Mononuclear cell (primary cell): ENCODE data around the gene GAK. TPM values are rescaled to one million over a fixed set of nuclear protein-coding genes. Genes with fewer than 3 reads are reported as not detected.
"Not testable (repeated sequence)": the region's sequence is repeated elsewhere in the genome, so short reads cannot be mapped to it uniquely, and the experiment has no call there.

Experiments
- H3K27me3 ChIP-seq: 2 replicates; pipeline ENCODE4 v1.6.0; 2011; ENCODE audit warnings: low read length, control low read depth; ENCODE audit not compliant: insufficient read depth
- H3K4me1 ChIP-seq: 2 replicates; pipeline ENCODE4 v1.5.1; 2011; ENCODE audit warnings: mild to moderate bottlenecking, low read length, control low read depth; ENCODE audit not compliant: insufficient read depth
- H3K4me3 ChIP-seq: 2 replicates; pipeline ENCODE4 v1.5.1; 2011; ENCODE audit warnings: mild to moderate bottlenecking, low read length, moderate library complexity
- H3K9me3 ChIP-seq: 2 replicates; pipeline ENCODE4 v1.5.1; 2011; ENCODE audit warnings: low read depth, mild to moderate bottlenecking, control low read depth, low read length
- total RNA-seq: library from RNA; depleted of rRNA; stranded (reverse); fragments of >200 nt; gene quantifications from one replicate; pipeline ENCODE4 v1.2.3, GENCODE V29; 2012

Gene GAK
- total RNA-seq, 1 donor: 62.2 TPM

DNA sequence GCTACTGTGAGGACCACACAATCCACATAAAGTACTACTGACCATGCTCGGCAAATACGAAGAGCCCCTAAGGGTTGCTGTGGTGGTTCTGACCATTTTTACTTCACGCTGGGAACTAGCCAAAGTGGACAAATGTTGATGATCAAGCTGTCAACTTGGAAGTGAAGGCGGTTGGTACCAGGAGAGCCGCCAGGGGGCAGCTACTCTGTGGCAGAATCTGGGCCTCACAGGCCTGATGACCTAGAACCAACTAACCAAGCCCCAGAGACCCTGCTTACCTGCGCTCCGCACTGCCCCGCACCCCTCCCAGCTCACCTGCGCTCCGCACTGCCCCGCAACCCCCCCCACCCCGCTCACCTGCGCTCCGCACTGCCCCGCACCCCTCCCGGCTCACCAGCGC, 5.6 kb downstream of the GAK start:
- no peaks in the 10 kb centered on the region for H3K27me3 ChIP-seq
- no peak overlapping the region for H3K4me3 ChIP-seq
- H3K9me3 ChIP-seq: no peaks in the 10 kb centered on the region
- peaks cover 84% of the 10 kb centered on the region for H3K4me1 ChIP-seq

DNA sequence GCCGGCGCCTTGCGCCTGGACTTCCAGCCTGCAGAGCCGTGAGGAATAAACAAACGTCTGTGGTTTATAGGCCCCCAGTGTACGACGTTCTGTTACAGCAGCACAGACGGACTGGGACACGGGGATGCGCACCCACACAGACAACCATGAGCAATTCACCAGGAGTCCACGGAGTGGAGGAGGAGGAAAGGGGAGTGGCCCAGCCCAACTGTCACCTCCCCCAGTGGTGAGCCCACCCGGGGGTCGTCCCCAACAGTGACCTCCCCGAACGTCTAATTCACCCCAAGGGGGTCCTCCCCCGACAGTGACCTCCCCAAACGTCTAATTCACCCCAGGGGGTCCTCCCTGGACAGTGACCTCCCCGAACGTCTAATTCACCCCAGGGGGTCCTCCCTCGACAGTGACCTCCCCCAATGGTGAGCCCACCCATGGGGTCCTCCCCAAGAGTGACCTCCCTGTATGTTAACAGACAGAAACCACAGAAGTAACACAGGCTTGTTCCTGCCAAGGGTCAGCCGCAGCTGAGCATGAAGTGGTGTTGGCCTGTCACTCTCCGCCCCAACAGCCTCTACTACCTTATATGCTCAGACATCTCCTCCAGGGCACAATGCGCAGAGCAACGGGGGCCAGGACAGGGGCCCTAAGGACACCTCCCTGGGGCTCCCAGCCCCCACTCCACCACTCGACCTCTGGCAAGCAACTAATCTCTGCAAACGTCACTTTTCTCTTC, 6.2 kb downstream of the GAK start:
- Histone ChIP-seq H3K9me3 (no peaks in the 10 kb centered on the region), H3K4me3 (no peak overlapping the region), H3K27me3 (no peaks in the 10 kb centered on the region), H3K4me1 (peaks cover 85% of the 10 kb centered on the region)

DNA sequence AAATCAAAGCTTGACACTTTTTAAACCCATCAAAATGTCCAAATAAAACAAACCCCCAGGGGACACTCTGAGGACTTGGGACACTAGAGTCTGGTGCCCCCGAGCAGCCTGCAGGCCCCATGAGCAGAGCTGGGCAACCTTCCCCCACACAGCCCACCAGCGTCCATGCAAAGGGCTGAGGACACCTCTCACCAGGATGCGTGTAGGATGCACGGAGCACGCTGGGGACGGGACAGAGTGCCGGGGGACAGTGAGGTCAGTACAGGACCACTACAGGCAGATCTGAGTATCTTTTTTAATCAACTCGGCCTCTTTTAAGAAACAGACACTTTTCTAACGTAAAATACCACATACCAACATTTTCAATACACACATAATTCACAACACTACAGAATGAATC, 6.9 kb downstream of the GAK start:
- Histone ChIP-seq H3K4me1 (peaks cover 85% of the 10 kb centered on the region), H3K4me3 (no peak overlapping the region)

DNA sequence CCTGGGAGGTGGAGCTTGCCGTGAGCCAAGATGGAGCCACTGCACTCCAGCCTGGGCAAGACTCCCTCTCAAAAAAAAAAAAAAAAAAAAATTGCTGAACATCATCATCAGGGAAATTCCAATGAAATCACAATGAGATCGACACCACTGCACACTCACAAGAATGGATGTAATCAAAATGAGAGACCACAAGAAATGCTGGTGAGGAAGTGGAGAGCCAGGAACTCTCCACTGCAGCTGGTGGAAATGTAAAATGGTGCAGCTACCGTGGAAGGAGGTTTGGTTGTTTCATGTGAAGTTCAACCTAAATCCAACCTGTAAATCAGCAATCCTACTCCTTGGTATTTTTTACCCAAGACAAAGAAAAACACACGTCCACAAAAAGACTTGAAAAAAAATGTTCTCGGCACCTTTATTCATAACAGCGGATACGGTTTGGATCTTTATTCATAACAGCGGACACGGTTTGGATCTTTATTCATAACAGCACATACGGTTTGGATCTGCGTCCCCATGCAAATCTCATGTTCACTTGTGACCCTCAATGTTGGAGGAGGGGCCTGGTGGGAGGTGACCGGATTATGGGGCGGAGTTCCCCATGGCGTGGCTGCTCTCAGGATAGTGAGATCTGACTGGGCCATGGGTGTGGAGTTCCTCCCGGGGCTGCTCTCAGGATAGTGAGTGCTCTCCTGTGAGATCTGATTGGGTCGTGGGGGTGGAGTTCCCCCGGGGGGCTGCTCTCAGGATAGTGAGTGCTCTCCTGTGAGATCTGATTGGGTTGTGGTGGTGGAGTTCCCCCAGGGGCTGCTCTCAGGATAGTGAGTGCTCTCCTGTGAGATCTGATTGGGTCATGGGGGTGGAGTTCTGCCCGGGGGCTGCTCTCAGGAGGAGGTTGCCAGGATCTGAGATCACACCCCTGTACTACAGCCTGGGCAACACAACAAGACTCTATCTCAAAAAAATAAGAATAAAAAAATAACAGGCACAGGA, 7.7 kb downstream of the GAK start:
- Histone ChIP-seq H3K9me3 (no peaks in the 10 kb centered on the region), H3K4me3 (no peak overlapping the region), H3K4me1 (peaks cover 85% of the 10 kb centered on the region), H3K27me3 (no peaks in the 10 kb centered on the region)

More for the DNA sequence above, 6.9 kb downstream of the GAK start:
- H3K9me3 ChIP-seq: no peaks in the 10 kb centered on the region
- no peaks in the 10 kb centered on the region for H3K27me3 ChIP-seq

- H3K4me3 ChIP-seq: no peak overlapping the region
- H3K4me1 ChIP-seq: peaks cover 74% of the 10 kb centered on the region
Measured at GRCh38 chr4:921830-922331, 10.2 kb downstream of the GAK start.

DNA sequence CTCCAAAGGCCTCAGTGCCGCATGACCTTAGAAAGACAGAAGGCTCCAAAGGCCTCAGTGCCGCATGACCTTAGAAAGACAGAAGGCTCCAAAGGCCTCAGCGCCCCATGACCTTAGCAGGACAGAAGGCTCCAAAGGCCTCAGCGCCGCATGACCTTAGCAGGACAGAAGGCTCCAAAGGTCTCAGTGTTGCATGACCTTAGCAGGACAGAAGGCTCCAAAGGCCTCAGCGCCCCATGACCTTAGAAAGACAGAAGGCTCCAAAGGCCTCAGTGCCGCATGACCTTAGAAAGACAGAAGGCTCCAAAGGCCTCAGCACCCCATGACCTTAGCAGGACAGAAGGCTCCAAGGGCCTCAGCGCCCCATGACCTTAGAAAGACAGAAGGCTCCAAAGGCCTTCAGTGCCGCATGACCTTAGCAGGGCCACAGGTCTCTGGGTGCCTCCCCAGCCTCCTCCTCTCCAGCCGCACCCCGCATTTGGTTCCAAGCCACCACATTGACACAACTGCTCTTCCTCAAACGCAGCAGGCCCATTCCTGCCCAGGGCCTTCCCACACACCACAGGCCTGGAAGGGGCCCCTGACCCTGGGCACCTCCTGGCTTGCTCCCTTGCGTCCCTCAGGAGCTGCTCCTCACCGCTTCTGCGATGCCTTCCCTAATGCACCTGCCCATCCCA, 13.0 kb downstream of the GAK start:
- H3K4me1 ChIP-seq: peaks cover 74% of the 10 kb centered on the region
- not testable (repeated sequence) for H3K27me3 ChIP-seq, H3K9me3 ChIP-seq, H3K4me3 ChIP-seq

More at GRCh38 chr4:921830-922331, 10.2 kb downstream of the GAK start:
- Histone ChIP-seq H3K27me3 (no peaks in the 10 kb centered on the region), H3K9me3 (no peaks in the 10 kb centered on the region)

- not testable (repeated sequence) for H3K4me3 ChIP-seq, H3K27me3 ChIP-seq, H3K9me3 ChIP-seq
- peaks cover 68% of the 10 kb centered on the region for H3K4me1 ChIP-seq
Measured at GRCh38 chr4:918591-918990, 13.5 kb downstream of the GAK start.

- Histone ChIP-seq H3K9me3 (no peaks in the 10 kb centered on the region), H3K27me3 (no peaks in the 10 kb centered on the region), H3K4me3 (no peak overlapping the region), H3K4me1 (peaks cover 62% of the 10 kb centered on the region)
Measured at GRCh38 chr4:917992-918391, 14.1 kb downstream of the GAK start.

- H3K4me1 ChIP-seq: peaks cover 57% of the 10 kb centered on the region
- no peaks in the 10 kb centered on the region for H3K9me3 ChIP-seq
- H3K27me3 ChIP-seq: no peaks in the 10 kb centered on the region
- no peak overlapping the region for H3K4me3 ChIP-seq
Measured at GRCh38 chr4:917466-917865, 14.7 kb downstream of the GAK start.

- Histone ChIP-seq H3K4me1 (peaks cover 38% of the 10 kb centered on the region), H3K9me3 (no peaks in the 10 kb centered on the region), H3K4me3 (no peak overlapping the region), H3K27me3 (no peaks in the 10 kb centered on the region)
Measured at GRCh38 chr4:915595-915994, 16.5 kb downstream of the GAK start.

DNA sequence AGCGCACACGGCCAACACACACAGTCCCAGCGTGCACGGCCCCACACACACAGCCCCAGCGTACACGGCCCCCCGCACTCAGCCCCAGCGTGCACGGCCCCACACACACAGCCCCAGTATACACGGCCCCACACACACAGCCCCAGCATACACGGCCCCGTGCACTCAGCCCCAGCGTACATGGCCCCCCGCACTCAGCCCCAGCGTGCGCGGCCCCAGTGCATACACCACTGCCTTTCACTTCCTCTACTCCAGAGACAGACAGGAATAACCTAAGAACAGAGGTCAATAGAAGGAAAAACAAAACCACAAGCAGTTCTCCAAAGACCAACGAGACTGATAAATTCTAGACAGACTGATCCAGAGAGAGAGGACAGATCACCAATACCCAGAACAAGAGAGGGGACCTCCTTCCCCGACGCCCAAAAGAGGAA, 17.1 kb downstream of the GAK start:
- Histone ChIP-seq H3K4me3 (no peak overlapping the region), H3K27me3 (no peaks in the 10 kb centered on the region), H3K9me3 (no peaks in the 10 kb centered on the region), H3K4me1 (peaks cover 33% of the 10 kb centered on the region)

DNA sequence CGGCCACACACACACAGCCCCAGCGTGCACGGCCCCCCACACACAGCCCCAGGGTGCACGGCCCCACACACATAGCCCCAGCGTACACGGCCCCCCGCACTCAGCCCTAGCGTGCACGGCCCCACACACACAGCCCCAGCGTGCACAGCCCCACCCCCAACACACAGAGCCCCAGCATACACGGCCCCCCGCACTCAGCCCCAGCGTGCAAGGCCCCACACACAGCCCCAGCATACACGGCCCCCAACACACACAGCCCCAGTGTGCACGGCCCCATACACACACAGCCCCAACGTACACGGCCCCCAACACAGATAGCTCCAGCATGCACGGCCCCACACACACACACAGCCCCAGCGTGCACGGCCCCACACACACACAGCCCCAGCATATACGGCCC, 17.6 kb downstream of the GAK start:
- Histone ChIP-seq H3K4me3 (no peak overlapping the region), H3K9me3 (no peaks in the 10 kb centered on the region), H3K27me3 (no peaks in the 10 kb centered on the region), H3K4me1 (peaks cover 28% of the 10 kb centered on the region)

DNA sequence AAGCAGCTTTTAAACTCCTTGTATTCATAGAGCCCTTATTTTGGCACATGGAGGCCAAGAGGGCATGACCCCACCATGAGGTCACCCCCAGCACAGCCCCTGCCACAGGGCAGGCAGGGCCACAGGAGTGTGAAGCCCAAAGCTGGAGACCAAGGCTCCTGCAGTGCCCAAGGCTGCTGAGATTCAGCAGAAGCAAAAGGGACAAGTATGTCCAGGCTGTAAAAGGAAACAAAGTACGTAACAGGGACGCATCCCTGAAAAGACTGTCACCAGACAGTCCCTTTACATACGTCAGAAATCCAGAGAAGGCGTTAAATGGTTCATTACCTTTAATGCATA, 18.9 kb downstream of the GAK start:
- no peaks in the 10 kb centered on the region for H3K27me3 ChIP-seq
- no peaks in the 10 kb centered on the region for H3K9me3 ChIP-seq
- H3K4me1 ChIP-seq: peaks cover 24% of the 10 kb centered on the region
- H3K4me3 ChIP-seq: no peak overlapping the region

DNA sequence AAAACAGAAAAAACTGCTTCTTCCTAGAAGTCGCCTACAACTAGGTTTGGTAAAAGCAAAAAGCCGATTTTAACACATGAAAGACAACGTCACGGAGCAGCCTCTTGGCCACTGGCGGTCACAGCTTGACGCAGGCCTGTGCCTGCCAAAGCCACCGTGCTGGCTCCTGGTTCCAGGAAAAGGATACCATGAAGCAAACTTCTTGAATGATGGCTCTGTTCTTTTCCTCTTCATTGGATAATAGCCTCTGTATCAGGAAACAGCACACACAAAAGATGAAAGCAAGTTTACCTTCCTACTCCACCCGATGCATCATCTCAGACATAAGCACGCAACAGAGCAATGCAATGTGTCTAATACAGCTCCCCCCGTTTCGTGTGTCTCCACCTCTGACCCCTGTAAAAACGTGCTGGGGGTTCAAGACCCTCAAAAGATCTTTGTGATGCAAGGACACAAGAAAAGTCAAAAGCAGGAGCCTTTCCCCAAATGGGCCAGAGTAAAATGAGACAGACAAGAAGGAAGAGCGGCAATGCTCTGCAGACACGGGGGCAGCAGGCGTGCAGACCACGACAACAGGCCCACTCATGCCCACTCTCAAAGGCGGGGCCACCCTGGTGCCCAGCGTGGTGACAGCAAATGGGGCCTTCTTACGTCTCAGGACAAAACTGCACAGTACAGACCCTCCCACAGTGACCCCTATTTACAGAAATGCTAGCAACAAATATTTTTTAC, 19.4 kb downstream of the GAK start:
- H3K4me1 ChIP-seq: peaks cover 24% of the 10 kb centered on the region
- no peaks in the 10 kb centered on the region for H3K27me3 ChIP-seq
- no peak overlapping the region for H3K4me3 ChIP-seq
- no peaks in the 10 kb centered on the region for H3K9me3 ChIP-seq
